ENCODE measurements around the gene HOATZ. TPM values are rescaled to one million over a fixed set of nuclear protein-coding genes. Genes with fewer than 3 reads are reported as not detected.

HOATZ gene
- total RNA-seq (not detected), polyA plus RNA-seq (not detected)
- long read RNA-seq, donor 1, result 0 reads
- long read RNA-seq, donor 2, result 0 reads

- H3K9me3 ChIP-seq (ENCODE audit: control insufficient read depth, low read length), result no peaks in the 10 kb centered on the region
- 19 to 23% methylated on average over 34 to 39 of the region's 39 CpGs for WGBS, 2 donors
- no peak within 1 kb of the TSS for H3K27ac ChIP-seq (ENCODE audit: low read depth in 1 of 2, low read length in 2 of 2)
- H3K4me1 ChIP-seq (ENCODE audit: control insufficient read depth in 1 of 2, insufficient read depth in 2 of 2, low read length in 2 of 2), result no peaks in the 10 kb centered on the region
- ATAC-seq (ENCODE audit: low FRiP score) (no peak), DNase-seq (no peak)
- no peaks in the 10 kb centered on the region for H3K36me3 ChIP-seq (ENCODE audit: control insufficient read depth in 1 of 2, insufficient read depth in 2 of 2, low read length in 1 of 2)
- H3K4me3 ChIP-seq (ENCODE audit: low read length in 2 of 2), result no peak within 1 kb of the TSS
- intact Hi-C loops (cut with DNase I), result no loop called here
- H3K27me3 ChIP-seq (ENCODE audit: control insufficient read depth in 1 of 2, insufficient read depth in 2 of 2, low read length in 1 of 2), result no peaks in the 10 kb centered on the region
Measured at GRCh38 chr11:111514216-111515031, at the start of gene HOATZ. Gene HOATZ, plus strand, starts transcription at chr11:111514778. Its CDS starts 7 bp downstream, at chr11:111514785.

GRCh38 chr11:111465400-111465799, 49.2 kb upstream of the HOATZ start:
- WGBS, 2 donors, result 80 to 85% methylated on average over 1 of the region's 1 CpG
- Histone ChIP-seq H3K27ac (ENCODE audit: low read depth in 1 of 2, low read length in 2 of 2) (no peak overlapping the region), H3K9me3 (ENCODE audit: control insufficient read depth, low read length) (no peaks in the 10 kb centered on the region), H3K36me3 (ENCODE audit: control insufficient read depth in 1 of 2, insufficient read depth in 2 of 2, low read length in 1 of 2) (no peaks in the 10 kb centered on the region), H3K4me1 (ENCODE audit: control insufficient read depth in 1 of 2, insufficient read depth in 2 of 2, low read length in 2 of 2) (no peaks in the 10 kb centered on the region), H3K27me3 (ENCODE audit: control insufficient read depth in 1 of 2, insufficient read depth in 2 of 2, low read length in 1 of 2) (no peaks in the 10 kb centered on the region), H3K4me3 (ENCODE audit: low read length in 2 of 2) (no peak overlapping the region)
- intact Hi-C loops (cut with DNase I), result no loop called here
- DNase-seq (no peak), ATAC-seq (ENCODE audit: low FRiP score) (no peak)

GRCh38 chr11:111466615-111467014, 48.0 kb upstream of the HOATZ start:
- no peak for ATAC-seq (ENCODE audit: low FRiP score)
- intact Hi-C loops (cut with DNase I), result no loop called here

GRCh38 chr11:111469200-111469599, 45.4 kb upstream of the HOATZ start:
- no peak for DNase-seq
- Histone ChIP-seq H3K27ac (ENCODE audit: low read depth in 1 of 2, low read length in 2 of 2) (no peak overlapping the region), H3K36me3 (ENCODE audit: control insufficient read depth in 1 of 2, insufficient read depth in 2 of 2, low read length in 1 of 2) (no peaks in the 10 kb centered on the region), H3K4me1 (ENCODE audit: control insufficient read depth in 1 of 2, insufficient read depth in 2 of 2, low read length in 2 of 2) (no peaks in the 10 kb centered on the region), H3K27me3 (ENCODE audit: control insufficient read depth in 1 of 2, insufficient read depth in 2 of 2, low read length in 1 of 2) (no peaks in the 10 kb centered on the region), H3K4me3 (ENCODE audit: low read length in 2 of 2) (no peak overlapping the region), H3K9me3 (ENCODE audit: control insufficient read depth, low read length) (no peaks in the 10 kb centered on the region)
- intact Hi-C loops (cut with DNase I), result no loop called here
- no peak for ATAC-seq (ENCODE audit: low FRiP score)
- 38 to 46% methylated on average over 4 of the region's 4 CpGs for WGBS, 2 donors

More at GRCh38 chr11:111466615-111467014, 48.0 kb upstream of the HOATZ start:
- DNase-seq, result no peak
- Histone ChIP-seq H3K36me3 (ENCODE audit: control insufficient read depth in 1 of 2, insufficient read depth in 2 of 2, low read length in 1 of 2) (no peaks in the 10 kb centered on the region), H3K4me3 (ENCODE audit: low read length in 2 of 2) (no peak overlapping the region), H3K27me3 (ENCODE audit: control insufficient read depth in 1 of 2, insufficient read depth in 2 of 2, low read length in 1 of 2) (no peaks in the 10 kb centered on the region), H3K9me3 (ENCODE audit: control insufficient read depth, low read length) (no peaks in the 10 kb centered on the region), H3K27ac (ENCODE audit: low read depth in 1 of 2, low read length in 2 of 2) (no peak overlapping the region), H3K4me1 (ENCODE audit: control insufficient read depth in 1 of 2, insufficient read depth in 2 of 2, low read length in 2 of 2) (no peaks in the 10 kb centered on the region)

- no peak for DNase-seq
- Histone ChIP-seq H3K9me3 (ENCODE audit: control insufficient read depth, low read length) (no peaks in the 10 kb centered on the region), H3K36me3 (ENCODE audit: control insufficient read depth in 1 of 2, insufficient read depth in 2 of 2, low read length in 1 of 2) (no peaks in the 10 kb centered on the region), H3K4me3 (ENCODE audit: low read length in 2 of 2) (no peak overlapping the region), H3K27me3 (ENCODE audit: control insufficient read depth in 1 of 2, insufficient read depth in 2 of 2, low read length in 1 of 2) (no peaks in the 10 kb centered on the region), H3K4me1 (ENCODE audit: control insufficient read depth in 1 of 2, insufficient read depth in 2 of 2, low read length in 2 of 2) (no peaks in the 10 kb centered on the region), H3K27ac (ENCODE audit: low read depth in 1 of 2, low read length in 2 of 2) (no peak overlapping the region)
- 91 to 96% methylated on average over 1 of the region's 1 CpG for WGBS, 2 donors
- intact Hi-C loops (cut with DNase I), result no loop called here
- ATAC-seq (ENCODE audit: low FRiP score), result no peak
Measured at GRCh38 chr11:111472228-111472627, 42.4 kb upstream of the HOATZ start.

GRCh38 chr11:111474432-111474831, 40.1 kb upstream of the HOATZ start:
- ATAC-seq (ENCODE audit: low FRiP score) (no peak), DNase-seq (no peak)
- intact Hi-C loops (cut with DNase I), result no loop called here
- no peaks in the 10 kb centered on the region for H3K9me3 ChIP-seq (ENCODE audit: control insufficient read depth, low read length)
- no peaks in the 10 kb centered on the region for H3K27me3 ChIP-seq (ENCODE audit: control insufficient read depth in 1 of 2, insufficient read depth in 2 of 2, low read length in 1 of 2)
- H3K4me3 ChIP-seq (ENCODE audit: low read length in 2 of 2), result no peak overlapping the region
- H3K4me1 ChIP-seq (ENCODE audit: control insufficient read depth in 1 of 2, insufficient read depth in 2 of 2, low read length in 2 of 2), result no peaks in the 10 kb centered on the region
- no peaks in the 10 kb centered on the region for H3K36me3 ChIP-seq (ENCODE audit: control insufficient read depth in 1 of 2, insufficient read depth in 2 of 2, low read length in 1 of 2)
- no peak overlapping the region for H3K27ac ChIP-seq (ENCODE audit: low read depth in 1 of 2, low read length in 2 of 2)

- Histone ChIP-seq H3K36me3 (ENCODE audit: control insufficient read depth in 1 of 2, insufficient read depth in 2 of 2, low read length in 1 of 2) (no peaks in the 10 kb centered on the region), H3K9me3 (ENCODE audit: control insufficient read depth, low read length) (no peaks in the 10 kb centered on the region), H3K27ac (ENCODE audit: low read depth in 1 of 2, low read length in 2 of 2) (no peak overlapping the region), H3K4me3 (ENCODE audit: low read length in 2 of 2) (no peak overlapping the region), H3K27me3 (ENCODE audit: control insufficient read depth in 1 of 2, insufficient read depth in 2 of 2, low read length in 1 of 2) (no peaks in the 10 kb centered on the region), H3K4me1 (ENCODE audit: control insufficient read depth in 1 of 2, insufficient read depth in 2 of 2, low read length in 2 of 2) (no peaks in the 10 kb centered on the region)
- intact Hi-C loops (cut with DNase I), result no loop called here
- ATAC-seq (ENCODE audit: low FRiP score), result no peak
- DNase-seq, result no peak
- 38 to 41% methylated on average over 2 of the region's 2 CpGs for WGBS, 2 donors
Measured at GRCh38 chr11:111476366-111476765, 38.2 kb upstream of the HOATZ start.

GRCh38 chr11:111476956-111477355, 37.6 kb upstream of the HOATZ start:
- intact Hi-C loops (cut with DNase I), result no loop called here
- no peak for ATAC-seq (ENCODE audit: low FRiP score)
- WGBS, 2 donors, result 50 to 52% methylated on average over 3 of the region's 3 CpGs

GRCh38 chr11:111477898-111478297, 36.7 kb upstream of the HOATZ start:
- ATAC-seq (ENCODE audit: low FRiP score) (no peak), DNase-seq (no peak)
- no peak overlapping the region for H3K4me3 ChIP-seq (ENCODE audit: low read length in 2 of 2)
- no peak overlapping the region for H3K27ac ChIP-seq (ENCODE audit: low read depth in 1 of 2, low read length in 2 of 2)
- peaks cover under 1% of the 10 kb centered on the region for H3K9me3 ChIP-seq (ENCODE audit: control insufficient read depth, low read length)
- H3K4me1 ChIP-seq (ENCODE audit: control insufficient read depth in 1 of 2, insufficient read depth in 2 of 2, low read length in 2 of 2), result no peaks in the 10 kb centered on the region
- intact Hi-C loops (cut with DNase I), result no loop called here
- no peaks in the 10 kb centered on the region for H3K27me3 ChIP-seq (ENCODE audit: control insufficient read depth in 1 of 2, insufficient read depth in 2 of 2, low read length in 1 of 2)
- 93% methylated on average over 2 of the region's 2 CpGs for WGBS, 2 donors
- H3K36me3 ChIP-seq (ENCODE audit: control insufficient read depth in 1 of 2, insufficient read depth in 2 of 2, low read length in 1 of 2), result no peaks in the 10 kb centered on the region

More at GRCh38 chr11:111476956-111477355, 37.6 kb upstream of the HOATZ start:
- Histone ChIP-seq H3K27ac (ENCODE audit: low read depth in 1 of 2, low read length in 2 of 2) (no peak overlapping the region), H3K4me1 (ENCODE audit: control insufficient read depth in 1 of 2, insufficient read depth in 2 of 2, low read length in 2 of 2) (no peaks in the 10 kb centered on the region), H3K4me3 (ENCODE audit: low read length in 2 of 2) (no peak overlapping the region), H3K27me3 (ENCODE audit: control insufficient read depth in 1 of 2, insufficient read depth in 2 of 2, low read length in 1 of 2) (no peaks in the 10 kb centered on the region), H3K9me3 (ENCODE audit: control insufficient read depth, low read length) (no peaks in the 10 kb centered on the region), H3K36me3 (ENCODE audit: control insufficient read depth in 1 of 2, insufficient read depth in 2 of 2, low read length in 1 of 2) (no peaks in the 10 kb centered on the region)
- DNase-seq, result no peak
